Stimulated activated CD4-positive, alpha-beta T cell treated with anti-CD3 and anti-CD28 coated beads, Interleukin-4, amount 100 ng/mL, for 4 hours (primary cell): ENCODE results near the gene CWC27.
"Not testable (repeated sequence)": the region's sequence is repeated elsewhere in the genome, so short reads cannot be mapped to it uniquely, and the experiment has no call there.

Experiments used
- DNase-seq, 2 experiments: peaks; one replicate each; pipeline ENCODE4 v3.0.0-alpha.2; 2020

CWC27 gene

GRCh38 chr5:64930672-64931318, 162.1 kb downstream of the CWC27 start:
- DNase-seq, result no peak

DNA sequence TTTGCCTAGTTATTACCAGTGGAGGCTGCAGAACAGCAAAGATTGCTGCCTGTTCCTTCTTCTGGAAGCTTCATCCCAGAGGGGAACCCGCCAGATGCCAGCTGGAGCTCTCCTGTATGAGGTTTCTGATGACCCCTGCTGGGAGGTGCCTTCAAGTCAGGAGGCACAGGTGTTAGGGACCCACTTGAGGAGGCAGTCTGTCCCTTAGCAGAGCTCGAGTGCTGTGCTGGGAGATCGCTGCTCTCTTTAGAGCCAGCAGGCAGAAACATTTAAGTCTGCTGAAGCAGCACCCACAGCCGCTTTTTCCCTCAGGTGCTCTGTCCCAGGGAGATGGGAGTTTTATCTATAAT, 170.7 kb downstream of the CWC27 start:
- DNase-seq, result not testable (repeated sequence)

- DNase-seq, result no peak
These were observed 171.2 kb downstream of the CWC27 start for GRCh38 chr5:64939772-64940510.

- no peak for DNase-seq
These were observed 173.7 kb downstream of the CWC27 start for GRCh38 chr5:64942460-64942859.

DNA sequence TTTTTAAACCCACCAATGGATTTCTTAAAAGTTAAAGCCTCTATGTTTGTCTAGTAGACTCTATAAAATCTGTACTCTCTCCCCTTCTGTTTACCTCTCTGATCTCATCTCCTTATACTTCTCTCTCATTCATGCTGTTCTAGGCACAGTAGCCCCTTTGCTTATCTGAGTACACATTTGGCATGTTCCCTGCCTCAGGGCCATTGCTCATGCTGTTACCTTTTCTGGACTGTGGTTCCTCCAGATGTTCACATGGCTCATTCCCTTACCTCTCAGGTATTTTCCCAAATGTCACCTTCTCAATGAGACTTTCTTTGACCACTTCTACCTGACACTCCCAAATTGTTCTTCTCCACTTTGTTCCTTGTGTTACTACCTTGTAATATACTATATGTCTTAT, 176.1 kb downstream of the CWC27 start:
- no peak for DNase-seq

DNA sequence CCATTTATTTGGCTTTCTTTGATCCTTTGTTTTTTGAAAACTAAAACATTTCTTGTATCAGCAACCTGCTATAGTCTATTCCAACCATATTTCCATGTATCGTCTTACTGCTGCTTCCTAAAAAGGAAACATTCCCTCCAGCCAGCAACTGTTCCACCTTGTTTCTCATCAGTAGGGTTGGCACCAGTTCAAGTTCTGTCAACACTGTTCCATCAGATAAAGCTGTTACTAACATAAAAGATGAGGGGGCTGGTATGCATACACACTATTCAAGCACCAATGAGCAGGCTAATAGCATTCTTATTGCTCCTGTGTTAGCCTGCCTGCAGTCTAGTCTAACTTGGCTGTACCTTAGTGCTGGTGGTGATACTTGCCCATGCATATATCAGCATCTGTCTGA, 178.3 kb downstream of the CWC27 start:
- DNase-seq, result no peak

DNA sequence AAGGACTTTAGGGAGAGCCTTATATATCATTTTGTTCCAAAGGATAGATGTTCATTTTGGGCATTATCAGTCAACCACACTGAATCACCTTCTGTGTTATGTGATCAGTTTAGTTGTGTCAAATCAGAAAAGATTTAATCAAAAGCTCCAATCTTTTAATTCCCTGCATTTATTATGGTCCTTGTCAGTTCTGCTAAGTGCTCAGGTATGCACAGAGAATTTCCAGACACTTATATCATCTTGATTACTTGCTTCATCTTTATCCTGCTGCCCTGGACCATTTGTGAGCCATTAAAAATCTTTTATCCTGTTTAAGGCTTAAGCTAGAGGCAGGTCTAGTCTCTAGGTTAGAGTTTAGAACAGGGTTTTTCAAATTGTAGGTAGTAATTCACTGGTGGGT, 179.1 kb downstream of the CWC27 start:
- no peak for DNase-seq

GRCh38 chr5:64949331-64949730, 180.6 kb downstream of the CWC27 start:
- no peak for DNase-seq

DNA sequence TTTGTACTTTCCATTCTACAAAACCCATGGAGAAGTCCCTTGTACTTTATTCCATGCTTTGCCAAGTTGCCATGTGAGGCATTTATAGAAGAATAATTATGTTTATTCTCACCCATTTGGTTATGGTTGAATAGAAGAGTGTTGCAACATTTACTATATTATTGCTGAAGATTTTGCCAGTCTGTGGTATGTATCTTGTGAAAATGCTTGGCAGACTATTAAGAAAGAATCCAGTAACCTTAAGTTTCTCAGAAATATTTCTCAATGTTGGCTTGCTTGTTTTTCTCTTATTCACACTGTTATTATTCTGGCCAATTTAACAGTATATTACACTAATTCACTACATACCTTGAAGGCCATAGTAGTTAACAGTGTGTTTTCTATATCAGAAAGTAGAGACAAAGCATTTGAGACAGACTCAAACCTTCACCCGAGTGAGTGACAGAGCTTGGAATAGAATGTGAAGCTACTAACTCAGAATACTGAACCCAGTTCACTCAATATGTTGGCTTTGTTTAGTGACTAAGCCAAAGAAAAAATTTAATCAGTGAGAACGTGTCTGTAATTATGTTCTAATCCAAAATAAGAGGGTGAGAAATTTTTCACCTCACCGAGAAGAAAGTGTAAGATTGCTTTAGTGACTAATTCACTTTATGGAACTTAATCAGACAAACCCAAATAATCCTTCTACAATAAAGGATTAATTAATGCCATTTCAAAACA, 184.4 kb downstream of the CWC27 start:
- no peak for DNase-seq

GRCh38 chr5:64954518-64954917, 185.8 kb downstream of the CWC27 start:
- no peak for DNase-seq

- DNase-seq, result no peak
These were observed 190.1 kb downstream of the CWC27 start for GRCh38 chr5:64958757-64959391.

GRCh38 chr5:64963278-64963677, 194.5 kb downstream of the CWC27 start:
- DNase-seq, result no peak

- DNase-seq, result no peak
These were observed 199.9 kb downstream of the CWC27 start for GRCh38 chr5:64968591-64969110.

DNA sequence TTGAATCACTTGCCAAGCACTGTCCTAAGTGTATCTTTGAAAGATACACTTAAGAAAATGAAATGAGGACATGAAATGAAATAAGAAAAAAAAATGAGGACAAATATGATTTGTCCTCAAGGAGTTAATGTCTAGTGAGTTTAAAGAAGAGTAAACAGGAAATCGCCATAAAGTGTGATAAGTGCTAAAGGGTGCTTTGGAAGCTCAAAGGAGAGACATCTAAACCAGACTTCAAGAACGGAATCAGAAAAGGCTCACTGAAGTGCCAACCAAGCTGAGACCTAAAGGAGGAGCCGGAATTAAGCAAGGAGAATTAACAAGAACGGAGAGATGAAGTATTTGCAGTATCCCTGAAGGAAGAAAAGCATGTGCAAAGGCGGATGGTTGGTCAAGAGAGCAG, 200.8 kb downstream of the CWC27 start:
- DNase-seq, result no peak

DNA sequence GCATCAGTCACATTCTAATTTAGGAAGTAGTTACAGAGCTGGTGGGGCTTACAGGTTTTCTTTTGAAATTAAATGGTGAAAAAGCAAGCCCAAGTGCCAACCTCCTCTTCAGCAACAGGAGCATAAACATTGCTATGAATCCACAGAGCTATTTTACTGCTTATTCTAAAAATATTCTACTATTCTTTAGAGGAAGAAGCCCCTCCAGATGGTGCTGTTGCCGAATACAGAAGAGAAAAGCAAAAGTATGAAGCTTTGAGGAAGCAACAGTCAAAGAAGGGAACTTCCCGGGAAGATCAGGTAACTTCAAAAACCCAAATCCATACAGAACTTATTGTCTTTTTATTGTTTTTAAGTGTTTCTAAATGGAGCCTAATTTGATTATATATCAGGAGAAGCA, 202.8 kb downstream of the CWC27 start:
- no peak for DNase-seq

GRCh38 chr5:64971990-64972389, 203.3 kb downstream of the CWC27 start:
- DNase-seq, result no peak

- DNase-seq, result no peak
These were observed 203.9 kb downstream of the CWC27 start for GRCh38 chr5:64972591-64972990.

- no peak for DNase-seq
These were observed 204.5 kb downstream of the CWC27 start for GRCh38 chr5:64973215-64973614.

- DNase-seq, result peak in 1 of 2 experiments; percentile 37
These were observed 209.0 kb downstream of the CWC27 start for GRCh38 chr5:64977779-64978178.

- no peak for DNase-seq
These were observed 209.8 kb downstream of the CWC27 start for GRCh38 chr5:64978546-64978945.

GRCh38 chr5:64979531-64979930, 210.8 kb downstream of the CWC27 start:
- no peak for DNase-seq

DNA sequence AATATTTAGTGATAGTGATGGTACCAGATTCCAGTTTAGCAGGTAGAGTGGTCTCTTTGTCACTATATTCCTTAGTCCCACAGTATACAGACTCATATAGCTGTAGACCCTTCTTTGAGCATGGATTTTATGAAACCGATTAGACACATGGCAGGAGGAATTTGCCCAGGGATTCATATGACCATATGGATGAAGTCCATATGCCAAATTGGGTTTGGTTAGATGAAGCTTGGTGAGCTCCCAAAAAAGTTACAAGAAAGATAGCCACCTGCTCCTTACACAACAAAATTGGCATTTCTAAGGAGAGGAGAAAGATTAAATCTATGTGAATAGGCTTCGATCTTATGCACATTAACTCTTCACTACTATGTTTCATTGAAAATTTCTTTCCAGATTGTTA, 211.4 kb downstream of the CWC27 start:
- DNase-seq, result no peak

DNA sequence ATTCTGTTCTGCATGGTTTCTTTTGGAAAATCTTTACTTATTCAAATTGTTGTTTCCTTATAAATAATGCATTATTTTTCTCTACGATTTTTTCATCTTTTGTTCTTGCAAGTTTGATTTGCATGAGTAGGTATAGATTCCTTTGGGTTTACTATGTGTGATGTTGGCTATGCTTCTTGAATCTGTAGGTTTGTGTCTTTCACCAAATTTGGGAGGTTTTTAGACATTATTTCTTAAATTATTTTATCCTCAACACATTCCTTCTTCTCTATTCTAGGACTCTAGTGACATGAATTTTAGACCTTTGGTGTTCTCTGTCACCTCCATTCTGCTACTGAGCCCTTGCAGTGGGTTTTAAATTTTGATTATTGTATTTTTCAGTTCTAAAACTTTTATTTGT, 219.0 kb downstream of the CWC27 start:
- no peak for DNase-seq
